Activated CD4-positive, alpha-beta T cell treated with anti-CD3 and anti-CD28 coated beads for 1 hour (primary cell): Measurements from ENCODE around the gene SLK.

Experiments
- DNase-seq: peaks from one replicate; pipeline ENCODE4 v3.0.0-alpha.2; 2020

SLK gene

DNA sequence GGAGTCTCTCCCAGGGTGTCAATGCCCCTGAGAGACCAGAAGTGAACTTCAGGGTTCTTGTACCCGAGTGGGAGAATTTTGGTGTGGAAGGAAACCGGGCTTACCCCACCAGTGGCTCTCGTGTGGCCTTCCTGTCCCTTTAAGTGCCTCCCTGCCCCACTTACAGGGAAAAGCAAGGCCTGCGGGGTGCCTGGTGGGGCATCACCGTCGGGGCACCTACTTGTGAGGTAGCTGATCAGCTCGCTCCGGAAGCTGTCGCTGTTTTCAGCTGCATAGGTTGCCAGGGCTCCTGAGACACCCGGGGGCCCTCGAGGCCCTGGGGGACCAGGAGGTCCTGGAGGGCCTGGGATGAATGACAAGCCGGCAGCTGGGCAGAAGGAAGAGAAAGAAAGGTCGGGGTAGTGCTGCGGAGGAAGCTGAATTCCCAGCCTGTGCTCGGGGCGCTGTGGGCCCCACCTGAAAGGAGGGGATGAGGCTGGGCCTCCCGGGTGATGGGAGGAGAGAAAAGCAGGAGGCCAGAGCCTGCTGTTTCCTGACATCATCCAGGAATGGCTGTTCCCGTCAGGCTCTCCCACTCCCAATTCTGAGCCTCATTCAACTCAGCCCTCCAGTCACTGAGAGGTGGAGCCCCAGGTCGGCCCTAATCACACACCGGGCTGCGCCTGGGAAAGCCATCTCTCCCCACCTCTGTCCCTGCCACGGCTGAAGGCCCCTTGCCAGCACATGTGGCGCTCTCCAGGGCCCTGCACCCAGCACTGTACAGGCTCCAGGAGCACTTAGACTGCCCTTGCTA lies 67.7 kb downstream of the SLK start:
- DNase-seq: no peak

DNA sequence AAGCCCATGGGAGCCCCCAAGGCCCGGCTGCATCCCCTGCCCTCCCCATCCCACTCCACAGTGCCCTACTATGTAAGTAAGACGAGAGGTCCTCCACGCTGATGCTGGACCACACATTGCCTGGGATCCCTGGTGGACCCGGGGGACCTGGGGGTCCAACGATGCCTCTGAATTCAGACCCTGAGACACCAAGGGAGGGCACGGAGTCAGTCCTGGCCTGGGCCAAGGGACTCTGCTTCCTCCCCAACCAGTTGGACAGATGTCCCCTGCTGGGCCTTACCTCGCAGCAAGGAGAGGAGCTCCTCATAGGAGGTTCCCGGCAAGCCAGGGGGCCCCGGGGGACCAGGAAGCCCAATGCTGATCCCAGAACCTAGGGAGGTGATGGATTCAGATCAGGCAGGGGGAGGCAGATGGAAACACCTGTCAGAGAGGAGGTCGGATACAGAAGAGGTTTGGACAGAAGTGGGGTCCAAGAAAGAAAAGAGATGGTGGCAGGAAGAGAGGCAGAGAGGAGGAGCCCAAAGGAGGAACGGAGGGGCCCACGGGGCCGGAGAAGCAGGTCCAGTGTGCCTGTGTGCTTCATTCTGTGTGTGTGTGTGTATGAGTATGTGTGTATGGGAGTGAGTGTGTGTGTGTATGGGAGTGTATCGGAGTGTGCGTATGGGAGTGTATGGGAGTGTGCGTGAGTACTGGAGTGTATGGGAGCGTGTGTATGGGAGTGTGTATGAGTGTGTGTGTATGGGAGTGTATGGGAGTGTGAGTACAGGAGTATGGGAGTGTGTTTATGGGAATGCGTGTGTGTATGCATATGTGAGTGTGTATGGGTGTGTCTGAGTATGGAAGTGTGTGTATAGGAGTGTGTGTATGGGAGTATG lies 68.5 kb downstream of the SLK start:
- DNase-seq: no peak

DNA sequence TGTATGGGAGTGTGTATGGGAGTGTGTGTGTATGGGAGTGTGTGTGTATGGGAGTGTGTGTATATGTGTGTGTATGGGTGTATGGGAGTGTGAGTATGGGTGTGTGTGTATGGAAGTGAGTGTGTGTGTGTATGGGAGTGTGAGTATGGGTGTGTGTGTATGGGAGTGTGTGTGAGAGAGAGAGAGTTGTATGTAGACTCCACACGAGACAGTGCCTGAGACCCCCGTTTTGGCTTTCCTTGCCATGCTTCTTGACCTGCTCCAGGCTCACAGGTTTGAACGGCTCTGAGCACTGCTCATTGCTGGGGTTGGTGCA lies 69.1 kb downstream of the SLK start:
- DNase-seq: no peak

DNA sequence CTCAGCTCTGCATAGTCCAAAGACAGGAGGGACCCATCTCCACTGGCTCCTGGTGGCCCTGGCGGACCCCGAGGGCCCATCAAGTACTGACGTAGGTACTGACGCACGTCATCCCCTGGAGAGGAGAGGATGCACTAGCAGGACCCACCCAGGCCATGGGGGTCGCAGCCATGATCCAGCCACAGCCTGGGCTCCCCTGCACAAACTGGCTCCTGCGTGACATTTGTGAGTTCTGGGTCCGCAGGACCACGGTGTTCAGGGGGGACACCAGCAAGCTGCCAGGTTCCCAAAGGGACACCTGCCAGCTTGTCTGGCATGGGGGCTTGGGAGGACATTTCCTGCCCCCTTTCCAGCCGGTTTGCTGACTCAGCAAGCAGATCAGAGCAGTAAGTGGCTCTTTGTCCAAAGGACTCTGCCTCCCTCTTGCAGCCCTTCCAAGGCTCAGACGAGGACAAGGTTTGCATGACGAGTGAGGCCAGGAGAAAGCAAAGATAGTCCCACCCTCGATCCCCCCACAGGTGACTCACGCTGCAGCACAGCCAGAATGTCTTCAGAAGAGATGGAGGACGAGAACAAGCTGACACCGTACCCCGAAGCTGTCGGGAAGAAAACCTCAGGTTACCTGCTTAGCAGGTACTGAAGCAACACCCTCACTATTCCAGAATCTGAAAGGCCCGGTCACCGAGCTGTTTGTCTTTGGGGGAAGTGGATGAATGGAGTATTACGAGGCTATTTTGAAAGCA lies 69.7 kb downstream of the SLK start:
- DNase-seq: no peak

DNA sequence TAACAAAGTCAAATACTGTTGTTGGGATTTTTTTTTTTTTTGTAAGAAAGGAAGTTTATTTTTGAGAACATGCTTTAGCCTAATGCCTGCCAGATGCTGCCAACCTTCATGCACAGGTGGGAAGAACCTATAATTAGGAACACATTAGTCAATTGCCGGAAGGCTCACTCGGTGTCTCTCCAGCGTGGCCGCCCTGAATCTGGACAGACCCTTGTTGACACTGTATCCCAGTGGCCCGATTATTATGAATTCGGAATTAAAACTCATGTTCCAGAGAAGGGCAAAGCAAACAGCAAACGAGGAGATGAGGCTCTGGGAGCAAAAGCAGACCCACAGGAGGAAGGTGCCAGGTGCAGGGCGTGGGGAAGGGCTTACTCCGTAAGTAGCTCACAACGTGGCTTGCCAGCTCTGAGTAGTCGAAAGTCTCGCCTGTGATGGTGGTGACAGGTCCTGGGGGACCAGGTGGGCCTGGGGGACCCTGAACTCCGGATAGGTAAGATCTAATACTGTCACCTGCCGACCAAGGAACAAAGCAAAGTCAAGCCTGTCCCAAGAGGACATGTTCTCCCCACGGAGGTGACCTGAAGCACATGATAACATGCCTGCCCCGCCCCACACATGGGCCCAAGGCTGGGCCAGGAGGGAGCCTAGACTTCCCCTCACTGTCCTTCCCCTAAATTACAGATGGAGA lies 70.5 kb downstream of the SLK start:
- no peak for DNase-seq

DNA sequence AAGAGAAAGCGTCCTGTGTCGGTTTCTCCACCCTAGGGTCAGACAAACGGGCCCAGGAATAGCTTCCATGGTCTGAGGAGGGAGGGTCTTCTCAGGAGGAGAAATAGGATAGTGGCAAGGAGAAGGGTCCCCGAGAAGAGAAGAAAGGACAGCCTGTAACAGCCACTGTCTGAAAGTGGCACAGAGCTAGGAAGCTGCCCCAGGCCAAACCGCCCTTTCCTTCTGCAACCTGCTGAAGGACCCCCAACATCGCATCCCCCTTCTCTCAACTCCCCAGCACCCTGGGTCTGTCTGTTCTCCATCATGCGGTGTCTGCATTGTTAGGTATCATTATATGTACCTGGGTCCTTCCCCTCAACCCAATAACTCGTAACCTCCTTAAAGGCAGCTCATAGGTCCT lies 71.6 kb downstream of the SLK start:
- DNase-seq: no peak

DNA sequence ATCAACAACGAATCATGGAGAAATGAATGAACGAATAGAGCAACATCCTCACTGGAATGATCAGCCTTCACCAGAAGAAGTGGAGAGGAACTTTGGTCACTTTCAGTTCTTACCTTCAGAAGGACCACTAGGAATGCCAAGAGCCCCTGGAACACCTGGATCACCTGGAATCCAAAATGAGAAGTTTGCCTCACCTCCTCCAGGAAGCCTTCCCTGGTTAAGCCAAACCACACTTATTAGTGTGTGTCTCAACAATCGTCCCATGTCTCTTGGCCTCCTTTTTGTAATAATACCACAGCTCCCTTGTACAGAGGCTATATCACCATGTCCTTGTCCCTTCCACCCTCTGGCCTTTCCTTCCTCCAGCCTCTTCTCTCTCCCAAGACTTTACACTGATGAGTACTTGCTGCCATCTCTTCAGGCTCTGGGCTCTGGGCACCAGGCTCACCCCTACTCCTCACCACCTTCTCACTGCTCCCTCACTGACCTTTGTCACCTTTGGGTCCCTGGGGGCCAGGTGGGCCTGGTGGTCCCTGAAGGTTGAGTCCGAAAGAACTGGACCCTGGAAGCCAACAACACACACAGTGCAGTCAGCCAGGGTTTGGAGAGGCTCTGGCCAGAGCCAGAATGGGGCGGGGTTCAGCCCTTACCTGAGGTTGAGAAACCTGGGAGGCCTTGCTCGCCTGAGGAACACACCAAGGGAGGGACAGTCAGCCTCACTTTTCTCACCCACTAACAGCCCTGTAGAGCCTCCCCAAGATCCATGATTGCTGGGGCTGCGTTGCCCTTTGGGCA lies 72.2 kb downstream of the SLK start:
- DNase-seq: no peak

DNA sequence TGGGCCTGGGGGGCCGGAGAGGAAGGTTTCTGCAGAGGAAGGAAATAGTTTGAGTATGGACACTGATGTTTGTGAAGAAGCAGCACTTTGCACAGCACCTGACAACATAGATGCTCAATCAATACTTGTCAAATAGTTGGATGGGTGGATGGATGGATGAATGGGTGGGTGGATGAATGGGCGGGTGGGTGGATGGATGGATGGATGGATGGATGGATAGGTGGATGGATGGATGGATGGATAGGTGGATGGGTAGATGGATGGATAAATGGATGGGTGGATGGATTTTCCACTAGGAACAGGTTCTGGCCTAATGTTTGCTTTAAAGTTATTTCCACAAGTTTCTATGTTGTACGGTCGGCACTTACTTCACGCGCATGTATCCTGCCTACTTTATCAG lies 73.4 kb downstream of the SLK start:
- DNase-seq: no peak

DNA sequence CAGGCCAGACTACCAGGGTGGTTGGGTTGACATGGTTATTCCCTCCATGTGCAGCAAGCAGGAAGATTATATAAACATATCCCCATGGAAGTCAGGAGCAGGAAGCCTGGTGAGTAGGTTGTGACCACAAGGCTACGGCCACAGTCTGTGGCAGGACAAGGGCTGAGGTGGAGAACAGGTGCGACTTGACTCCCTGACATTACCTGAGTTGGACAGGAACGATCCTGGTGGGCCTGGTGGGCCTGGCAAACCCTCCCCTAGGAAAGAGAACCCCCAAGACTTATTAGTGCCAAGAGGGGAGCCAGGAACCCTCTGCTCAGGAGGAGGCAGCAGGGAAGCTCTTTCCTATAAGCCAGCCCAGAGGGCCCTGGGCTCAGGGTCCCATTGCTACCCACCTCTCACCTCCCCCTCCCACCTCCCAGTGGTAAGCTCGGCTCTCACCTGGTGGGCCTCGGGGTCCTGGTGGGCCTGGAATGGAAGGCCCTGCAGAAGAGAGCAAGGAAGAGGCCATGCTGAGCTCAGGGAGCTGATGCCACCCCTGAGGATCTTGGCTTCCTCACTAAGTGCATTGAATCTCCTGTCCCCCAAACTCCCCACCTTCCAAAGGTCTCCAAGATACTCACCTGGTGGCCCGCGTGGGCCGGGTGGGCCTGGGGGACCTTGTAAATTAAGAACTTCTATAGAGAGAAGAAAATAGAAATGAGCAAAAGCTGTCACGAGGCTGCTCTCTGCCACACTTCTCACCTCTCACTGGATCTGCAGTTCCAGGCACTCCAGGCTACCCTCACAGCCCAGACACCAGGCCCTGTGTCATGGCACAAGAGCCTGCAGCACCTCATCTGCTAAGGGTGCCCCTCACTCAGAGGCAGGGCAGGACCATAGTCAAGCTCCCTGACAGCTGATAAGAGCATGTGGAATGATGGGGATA lies 74.2 kb downstream of the SLK start:
- DNase-seq: no peak

DNA sequence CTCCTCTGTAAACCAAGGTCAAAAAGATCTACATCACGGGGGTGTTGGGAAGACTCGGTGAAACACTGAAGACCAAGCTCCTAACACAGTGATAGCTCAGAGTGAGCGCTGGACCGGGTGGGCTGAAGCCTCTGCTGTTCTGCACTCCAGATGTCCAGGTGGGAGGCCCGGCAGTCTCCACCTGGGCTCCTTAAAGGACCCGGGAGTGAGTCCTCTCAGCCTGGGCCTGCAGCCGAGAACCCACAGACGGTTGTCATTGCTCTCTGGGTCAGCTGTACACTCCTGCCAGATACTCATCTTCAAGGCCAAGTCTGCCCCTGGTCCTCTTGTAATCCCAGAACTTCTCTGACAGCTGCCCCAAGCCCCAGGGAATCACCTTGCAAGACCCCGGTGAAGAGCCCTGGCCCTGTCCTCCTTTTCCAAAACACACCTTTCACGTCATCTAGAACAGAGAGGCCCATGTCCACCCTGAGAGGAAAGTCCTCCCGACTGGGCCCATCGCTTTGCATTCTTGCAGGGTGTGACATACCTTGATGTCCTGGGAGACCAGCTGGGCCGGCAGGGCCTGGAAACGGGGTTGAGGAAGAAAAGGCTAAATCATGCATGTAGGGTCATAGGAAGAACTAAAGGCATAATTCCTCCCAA lies 75.1 kb downstream of the SLK start:
- no peak for DNase-seq

DNA sequence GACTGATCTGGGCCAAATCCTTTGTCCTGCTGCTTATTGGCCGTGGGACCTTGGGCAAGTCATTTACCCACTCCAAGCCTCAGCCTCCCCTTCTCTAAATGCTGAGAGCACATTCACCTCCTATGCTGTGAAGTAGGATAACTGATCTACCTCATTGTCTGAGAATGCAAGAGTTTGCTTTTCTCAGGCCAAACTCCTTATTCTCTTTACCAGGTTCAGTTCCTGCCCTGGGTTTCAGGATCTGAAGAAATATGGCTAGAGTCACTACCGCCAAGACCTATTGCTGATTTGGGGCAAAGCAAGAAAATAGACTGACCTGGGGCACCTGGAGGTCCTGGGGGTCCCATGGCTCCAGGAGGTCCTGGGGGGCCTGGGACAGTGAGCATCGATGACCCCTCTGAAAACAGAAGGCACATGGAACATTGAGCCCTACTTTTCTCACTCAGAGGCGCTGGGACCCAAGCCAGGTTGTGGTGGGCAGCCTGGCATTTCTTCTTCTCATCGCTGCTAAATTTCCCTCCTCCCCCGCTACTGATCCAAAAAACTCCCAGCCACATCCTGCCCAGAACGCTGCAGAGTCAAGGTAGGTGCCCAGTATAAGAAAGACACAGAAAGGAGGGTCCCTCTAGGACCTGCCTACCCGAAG lies 76.4 kb downstream of the SLK start:
- DNase-seq: no peak

DNA sequence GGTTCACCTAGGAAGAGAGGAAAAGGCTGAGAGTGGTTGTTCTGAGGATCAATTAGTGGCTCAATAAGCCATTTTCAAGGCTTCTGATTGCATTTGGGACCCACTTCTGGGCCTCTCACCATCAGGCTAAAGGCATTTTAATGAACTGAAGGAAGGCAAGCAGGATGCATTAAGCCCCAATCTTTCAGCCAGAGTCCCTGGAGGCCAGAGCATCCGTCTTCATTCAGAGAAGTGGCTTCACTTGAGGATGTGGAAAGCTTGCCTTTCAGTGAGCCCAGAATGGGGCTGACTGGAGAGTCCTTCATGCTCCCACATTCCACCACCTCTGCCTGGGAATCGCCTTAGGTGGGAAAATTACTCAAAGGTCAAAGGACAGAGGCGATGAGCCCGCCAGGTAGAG lies 76.9 kb downstream of the SLK start:
- no peak for DNase-seq

DNA sequence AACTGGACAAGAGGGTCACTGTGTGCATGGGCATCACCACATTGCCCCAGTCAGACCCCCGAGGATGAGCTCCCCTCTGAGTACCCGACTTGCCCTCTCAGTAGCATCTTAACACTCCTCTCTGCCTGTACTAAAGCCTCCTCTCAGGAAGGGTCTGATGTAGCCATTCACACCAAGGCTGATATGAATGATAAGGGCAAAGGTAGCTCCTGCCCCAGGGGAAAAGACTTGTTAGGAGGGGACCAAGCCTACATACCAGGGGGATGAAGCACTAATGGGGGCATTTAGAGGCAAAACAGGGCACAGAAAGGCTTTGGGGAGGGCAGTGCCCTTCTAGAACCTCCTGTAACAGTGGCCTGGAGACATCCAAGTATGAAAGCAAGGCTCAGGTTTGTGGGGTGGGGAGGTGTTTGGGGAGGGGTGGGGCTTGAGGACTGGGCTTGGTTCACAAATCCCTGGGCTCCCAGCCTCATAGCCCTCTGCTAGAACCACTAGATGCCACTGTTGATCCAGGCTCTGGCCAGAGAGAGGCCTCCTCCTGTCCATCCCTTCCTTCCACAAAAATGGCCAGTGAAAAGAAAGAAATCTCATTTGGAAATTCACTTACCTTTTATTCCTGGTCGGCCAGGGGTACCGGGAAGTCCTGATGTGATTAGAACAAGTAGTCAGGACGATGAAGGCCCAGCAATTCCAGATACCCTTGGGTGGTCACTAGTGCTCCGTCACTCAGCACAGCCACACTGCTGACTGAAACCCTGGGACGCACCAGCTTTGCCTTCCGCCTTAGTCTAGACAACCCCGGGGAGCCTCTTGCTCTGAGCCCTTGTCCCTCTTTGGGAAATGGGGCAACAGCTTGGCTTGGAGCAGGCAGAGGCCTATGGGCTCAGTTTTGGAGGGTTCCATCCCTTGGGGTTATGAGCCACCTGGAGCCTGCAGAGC lies 78.5 kb downstream of the SLK start:
- no peak for DNase-seq

DNA sequence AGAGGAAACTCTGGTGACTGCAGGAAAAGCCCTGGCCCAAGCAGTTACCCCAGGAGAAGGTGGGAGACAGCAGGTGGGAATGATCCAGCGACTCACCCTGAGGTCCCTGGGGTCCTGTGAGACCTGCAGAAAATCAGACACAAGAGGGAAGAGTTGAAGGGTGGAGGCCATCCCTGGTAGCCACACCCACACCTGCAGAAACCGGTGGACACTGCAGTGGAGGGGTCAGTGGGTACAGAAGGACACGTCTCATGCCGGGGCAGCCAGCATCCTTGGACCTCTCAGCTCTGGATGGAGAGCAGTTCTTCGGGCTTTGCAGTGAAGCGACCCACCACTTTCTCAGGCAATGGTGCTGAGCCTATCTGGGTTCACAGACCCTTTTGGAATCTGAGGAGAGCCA lies 79.7 kb downstream of the SLK start:
- no peak for DNase-seq

DNA sequence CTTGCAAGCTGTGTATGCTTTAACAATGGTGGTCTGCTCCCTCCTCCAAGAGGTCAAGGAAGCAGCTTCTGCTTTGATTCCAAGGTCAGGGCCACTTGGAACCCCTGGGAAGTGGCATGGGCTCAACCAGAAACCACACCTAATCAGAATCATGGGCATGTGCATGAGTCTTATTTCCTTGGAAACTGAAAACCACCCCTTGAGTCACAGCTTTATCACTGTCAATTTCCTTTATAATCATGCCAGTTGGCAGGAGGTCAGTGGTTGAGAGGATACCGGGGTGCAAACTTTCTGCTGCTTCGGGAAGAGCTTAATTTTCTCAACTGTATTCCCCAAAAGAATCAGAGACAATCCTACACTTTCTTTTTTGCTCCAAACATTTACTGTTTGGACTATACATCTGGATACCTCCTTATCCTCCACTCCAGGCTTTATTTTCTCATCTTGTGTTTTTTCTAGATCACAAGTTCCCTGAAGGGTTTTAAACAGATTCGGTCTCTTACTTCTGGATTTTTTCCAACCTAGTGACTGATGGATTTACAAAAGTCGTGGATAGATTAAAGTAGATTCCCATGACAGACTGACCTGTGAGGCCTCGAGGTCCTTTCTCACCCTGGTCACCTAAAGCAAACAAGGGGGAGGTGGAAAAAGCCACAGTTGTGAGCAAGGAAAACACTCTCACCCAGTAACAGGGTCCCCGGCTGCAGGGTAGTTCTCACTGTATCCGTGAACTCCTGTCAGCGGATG lies 82.7 kb downstream of the SLK start:
- no peak for DNase-seq

DNA sequence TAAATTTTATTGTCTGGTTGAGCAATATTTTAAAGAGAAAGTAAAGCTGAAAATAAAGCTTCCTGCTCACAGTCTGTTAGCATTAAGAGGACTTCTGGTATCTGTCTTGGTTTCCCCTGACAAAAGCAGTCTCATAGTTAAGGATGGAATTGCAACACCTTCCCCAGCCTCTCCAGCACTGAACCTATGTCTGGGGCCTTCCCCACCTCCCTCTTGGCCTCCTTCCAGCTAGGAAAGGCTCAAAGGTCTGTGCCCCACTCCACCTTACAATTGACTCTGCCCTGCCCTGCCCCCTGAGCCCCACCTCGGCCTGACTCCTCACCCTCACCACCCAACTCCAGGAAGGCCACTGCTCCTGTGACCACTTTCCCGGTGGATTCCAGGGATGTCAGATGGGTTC lies 85.5 kb downstream of the SLK start:
- no peak for DNase-seq

DNA sequence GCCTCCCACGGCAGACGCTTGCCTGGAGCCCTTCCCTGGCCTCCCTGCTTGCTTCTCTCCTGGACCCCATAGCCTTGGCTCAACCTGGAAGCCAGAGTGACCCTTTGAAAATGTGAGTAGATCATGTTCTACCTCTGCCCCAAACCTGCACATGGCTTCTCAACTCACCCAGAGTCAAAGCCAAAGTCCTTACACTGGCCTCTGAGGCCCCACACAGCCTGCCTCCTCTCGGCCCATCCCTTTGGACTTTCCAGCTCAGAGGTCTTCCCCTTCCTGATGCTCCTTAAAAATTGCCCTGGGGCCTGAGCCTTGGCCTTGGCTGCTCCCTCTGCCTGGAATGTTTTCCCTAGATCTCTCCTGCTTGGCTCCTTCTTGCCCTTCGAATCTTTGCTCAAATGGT lies 86.3 kb downstream of the SLK start:
- DNase-seq: no peak

DNA sequence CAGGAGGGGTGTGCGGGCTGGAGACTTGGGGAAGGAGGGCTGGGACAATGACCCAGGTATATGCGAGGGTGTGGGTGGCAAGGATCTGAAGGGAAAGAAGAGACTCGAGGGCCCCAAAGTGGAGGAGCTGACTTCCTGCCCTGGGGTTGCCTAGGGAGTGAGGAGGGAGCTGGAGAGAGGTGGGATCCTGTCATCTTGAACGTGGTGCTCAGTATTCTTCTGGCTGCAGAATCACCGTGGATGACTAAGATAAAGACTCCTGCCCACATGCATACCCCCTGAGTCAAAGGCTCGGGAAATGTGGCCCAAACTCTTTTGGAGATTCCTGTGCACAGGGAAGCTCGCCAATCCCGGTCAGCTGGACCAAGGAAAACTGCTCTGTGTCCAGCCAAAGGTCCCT lies 87.5 kb downstream of the SLK start:
- DNase-seq: no peak
